H54 (cell line): Measurements from ENCODE around the gene OR2V1.
"Not testable (repeated sequence)": the region's sequence is repeated elsewhere in the genome, so short reads cannot be mapped to it uniquely, and the experiment has no call there.

Experiments
- DNase-seq: peaks from one replicate; pipeline ENCODE4 v3.0.0; 2011; ENCODE audit warnings: low spot score, mixed read lengths; ENCODE audit not compliant: insufficient read length
- FAIRE-seq: peaks from 3 replicates; lab custom pipeline; 2011; peaks lifted over from hg19 to GRCh38; lab: Jason Lieb, UNC
- POLR2A ChIP-seq: IDR thresholded peaks from 2 replicates; pipeline ENCODE4 v1.6.1; 2011; ENCODE audit warnings: low read depth, mild to moderate bottlenecking, low read length

Gene OR2V1

DNA sequence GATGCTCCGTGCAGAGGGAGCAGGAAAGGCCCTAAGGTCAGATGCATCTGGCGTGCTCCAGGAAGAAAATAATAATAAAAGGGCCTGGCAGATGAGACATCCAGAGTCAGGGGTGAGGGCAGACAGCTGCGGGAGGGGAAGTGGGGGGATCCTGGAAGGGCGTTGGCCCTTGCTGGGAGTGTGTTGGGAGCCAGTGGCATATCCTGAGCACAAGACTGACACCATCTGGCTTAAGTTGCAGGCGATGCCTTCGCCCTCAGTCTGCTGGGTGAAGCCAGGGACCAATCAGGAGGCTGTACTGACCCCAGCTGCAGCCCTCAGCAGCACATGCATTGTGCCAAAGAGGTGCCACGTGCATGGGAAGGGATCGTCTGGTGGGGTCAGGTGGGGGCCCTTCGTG lies 20.2 kb upstream of the OR2V1 start:
- TF ChIP-seq POLR2A: no peak
- DNase-seq: no peak
- FAIRE-seq: no peak

GRCh38 chr5:181149806-181150733 lies 19.1 kb upstream of the OR2V1 start:
- no peak for TF ChIP-seq POLR2A
- FAIRE-seq: no peak
- DNase-seq: no peak

- no peak for FAIRE-seq
- no peak for DNase-seq
- no peak for TF ChIP-seq POLR2A
Observed at GRCh38 chr5:181149355-181149754, 18.4 kb upstream of the OR2V1 start.

- not testable (repeated sequence) for DNase-seq, FAIRE-seq
Observed at GRCh38 chr5:181146927-181147636, 16.1 kb upstream of the OR2V1 start, which contains the start of gene OR2V2. Gene OR2V2, plus strand, starts transcription at chr5:181147586. Its CDS starts 7,357 bp downstream, at chr5:181154943.

- FAIRE-seq (no peak), DNase-seq (no peak)
- TF ChIP-seq POLR2A: no peak
Observed at GRCh38 chr5:181145133-181145532, 14.2 kb upstream of the OR2V1 start.

- FAIRE-seq (no peak), DNase-seq (no peak)
- TF ChIP-seq POLR2A: no peak
Observed at GRCh38 chr5:181142054-181142453, 11.1 kb upstream of the OR2V1 start.

DNA sequence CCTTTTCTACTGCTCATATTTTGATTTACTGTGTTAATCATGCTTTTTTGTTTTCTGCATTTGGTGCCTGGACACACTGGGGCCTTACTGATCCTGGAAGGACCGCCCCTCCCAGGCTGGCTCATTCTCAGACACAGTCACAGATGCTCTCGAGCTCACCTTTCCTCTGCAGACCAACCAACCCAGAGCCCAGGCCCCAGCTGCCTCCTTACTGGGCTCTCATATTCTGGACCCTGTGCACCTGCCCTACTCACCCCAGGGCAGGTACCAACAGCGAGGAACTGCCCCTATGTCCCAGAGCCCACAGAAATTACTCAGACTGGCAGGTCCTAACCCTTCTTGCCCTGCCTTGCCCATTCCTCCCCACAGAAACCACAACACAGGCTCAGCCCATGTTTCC lies 9.8 kb upstream of the OR2V1 start:
- no peak for TF ChIP-seq POLR2A
- no peak for DNase-seq
- no peak for FAIRE-seq

GRCh38 chr5:181138258-181138657 lies 7.3 kb upstream of the OR2V1 start:
- DNase-seq (no peak), FAIRE-seq (no peak)
- no peak for TF ChIP-seq POLR2A

DNA sequence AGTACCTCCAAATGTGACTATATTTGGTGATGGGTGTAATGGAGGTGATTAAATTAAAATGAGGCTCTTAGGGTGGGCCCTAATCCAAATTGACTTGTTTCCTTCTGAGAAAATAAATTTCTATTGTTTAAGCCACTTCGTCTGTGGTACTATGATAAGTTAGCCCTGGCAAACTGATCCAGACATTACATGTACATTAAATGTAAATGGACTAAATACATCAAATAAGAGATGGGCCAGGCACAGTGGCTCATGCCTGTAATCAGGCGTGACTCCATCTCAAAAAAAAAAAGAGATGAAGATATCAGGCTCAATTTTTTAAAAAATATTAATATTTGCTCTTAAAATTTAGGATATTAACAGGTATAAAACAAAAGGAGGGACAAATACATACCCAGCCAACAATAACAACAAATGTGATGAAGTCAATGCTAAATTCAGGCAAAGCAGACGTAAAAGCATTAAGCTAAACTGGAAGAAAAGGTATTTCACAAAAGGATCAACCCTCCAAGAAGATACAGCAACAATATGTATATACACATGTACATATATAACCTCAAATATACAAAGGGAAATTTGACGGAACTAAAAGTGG lies 5.5 kb upstream of the OR2V1 start:
- DNase-seq (no peak), FAIRE-seq (no peak)
- TF ChIP-seq POLR2A: no peak

DNA sequence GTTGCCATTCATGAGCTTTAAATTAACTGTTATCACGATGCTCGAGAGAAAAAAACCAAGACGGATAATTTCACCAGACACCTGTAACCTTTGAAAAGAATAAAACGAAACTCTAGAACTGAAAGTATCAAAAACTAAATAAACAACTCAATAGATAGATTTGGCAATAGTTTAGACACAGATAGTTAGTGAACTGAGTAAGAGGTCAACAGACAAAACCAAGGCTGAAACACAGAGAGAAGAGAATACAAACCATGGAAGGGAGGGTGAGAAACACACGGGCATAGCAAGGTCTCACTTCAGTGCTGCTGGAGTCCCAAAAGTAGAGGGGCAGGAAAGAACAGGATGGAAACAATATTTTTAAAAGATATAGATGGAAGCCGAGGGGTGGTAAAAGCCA lies 3.3 kb upstream of the OR2V1 start:
- TF ChIP-seq POLR2A: no peak
- DNase-seq (no peak), FAIRE-seq (no peak)

DNA sequence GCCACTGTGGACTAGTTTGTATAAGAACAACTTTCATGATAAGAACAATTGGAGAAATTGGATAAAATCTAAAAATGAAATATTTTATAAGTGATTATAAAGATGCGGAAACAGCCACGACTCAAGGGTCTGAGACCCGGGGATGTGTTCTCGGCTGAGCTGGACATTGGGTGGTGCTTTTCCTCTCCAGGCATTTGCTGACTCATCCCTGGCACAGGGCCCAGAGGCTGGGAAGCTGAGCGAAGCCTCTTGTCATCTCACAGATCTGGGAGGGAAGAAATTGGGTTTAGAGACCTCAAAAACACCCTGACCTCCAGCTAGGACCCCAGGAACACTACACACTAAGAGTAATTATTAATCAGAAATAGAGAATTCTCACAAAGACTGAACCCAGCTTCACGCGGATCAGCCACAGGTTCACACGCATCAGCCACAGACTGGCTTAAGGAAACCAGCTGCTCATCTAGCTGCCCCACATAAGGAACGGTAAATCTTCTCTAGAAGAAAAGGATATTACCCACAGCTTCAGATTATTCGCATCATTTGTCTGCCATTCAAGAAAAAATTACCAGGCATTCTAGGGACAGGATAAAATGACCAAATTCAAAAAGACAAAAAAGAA lies 2.8 kb upstream of the OR2V1 start:
- no peak for TF ChIP-seq POLR2A
- FAIRE-seq (no peak), DNase-seq (peak; percentile 86)

GRCh38 chr5:181133083-181133482 lies 2.1 kb upstream of the OR2V1 start:
- FAIRE-seq (no peak), DNase-seq (no peak)
- no peak for TF ChIP-seq POLR2A

GRCh38 chr5:181131514-181131913 lies 545 bp upstream of the OR2V1 start:
- FAIRE-seq (no peak), DNase-seq (no peak)
- no peak for TF ChIP-seq POLR2A

GRCh38 chr5:181130081-181130480 lies 888 bp downstream of the OR2V1 start:
- FAIRE-seq, DNase-seq: not testable (repeated sequence)
